GM13977 (cell line): ENCODE results near the gene MMP21.
A peak's percentile ranks its signal among the peaks of the same experiment; 100 is the strongest.

Source experiments
- DNase-seq: peaks from one replicate; pipeline ENCODE4 v3.0.0; 2012; ENCODE audit warnings: low spot score
- in situ Hi-C: fragments of 300-500 bp; cut with MboI; formaldehyde crosslinking; loops from one replicate; pipeline ENCODE4 v1.12.0; 2022; ENCODE audit warnings: low sequenced_read_pairs, low pct_unique_long_range_greater_than_20kb, mixed read lengths, inconsistent platforms; ENCODE audit not compliant: unreplicated experiment
- TF ChIP-seq, protein P1 (sequence below): IDR thresholded peaks from 2 replicates; pipeline ENCODE4 v1.5.1; 2012; ENCODE audit warnings: mild to moderate bottlenecking, control low read depth; ENCODE audit not compliant: insufficient read depth; ENCODE audit errors: extremely low read depth, missing control alignments

The MMP21 gene, protein sequence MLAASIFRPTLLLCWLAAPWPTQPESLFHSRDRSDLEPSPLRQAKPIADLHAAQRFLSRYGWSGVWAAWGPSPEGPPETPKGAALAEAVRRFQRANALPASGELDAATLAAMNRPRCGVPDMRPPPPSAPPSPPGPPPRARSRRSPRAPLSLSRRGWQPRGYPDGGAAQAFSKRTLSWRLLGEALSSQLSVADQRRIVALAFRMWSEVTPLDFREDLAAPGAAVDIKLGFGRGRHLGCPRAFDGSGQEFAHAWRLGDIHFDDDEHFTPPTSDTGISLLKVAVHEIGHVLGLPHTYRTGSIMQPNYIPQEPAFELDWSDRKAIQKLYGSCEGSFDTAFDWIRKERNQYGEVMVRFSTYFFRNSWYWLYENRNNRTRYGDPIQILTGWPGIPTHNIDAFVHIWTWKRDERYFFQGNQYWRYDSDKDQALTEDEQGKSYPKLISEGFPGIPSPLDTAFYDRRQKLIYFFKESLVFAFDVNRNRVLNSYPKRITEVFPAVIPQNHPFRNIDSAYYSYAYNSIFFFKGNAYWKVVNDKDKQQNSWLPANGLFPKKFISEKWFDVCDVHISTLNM

DNA sequence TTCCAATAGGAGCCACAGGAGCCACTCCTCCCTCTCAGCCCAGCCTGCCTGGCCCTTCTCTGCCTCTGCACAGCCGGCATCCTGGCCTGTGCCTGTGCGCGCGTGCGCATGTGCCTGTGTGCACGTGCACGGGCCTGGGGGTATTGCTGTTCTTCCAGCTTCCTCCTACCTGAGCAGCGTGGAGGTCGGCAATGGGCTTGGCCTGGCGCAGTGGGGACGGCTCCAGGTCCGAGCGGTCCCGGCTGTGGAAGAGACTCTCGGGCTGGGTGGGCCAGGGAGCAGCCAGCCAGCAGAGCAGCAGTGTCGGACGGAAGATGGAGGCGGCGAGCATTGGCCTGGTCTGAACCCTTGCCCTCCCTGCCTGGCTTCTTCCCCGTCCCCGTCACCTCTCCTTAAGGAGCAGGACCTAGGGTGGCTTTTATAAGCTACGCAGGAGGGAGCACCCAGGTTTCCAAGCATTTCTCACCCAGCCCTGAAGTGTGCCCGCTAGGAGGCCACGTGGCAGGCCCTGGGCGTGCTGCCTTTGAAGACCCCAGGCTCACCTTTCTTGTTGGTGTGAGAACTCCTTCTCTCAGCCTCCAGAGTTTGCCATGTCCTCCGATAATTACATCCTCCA is at the start of gene MMP21:
MMP21 (minus strand) TSS at position 331 of the 616 bp plus-strand sequence; CDS start at position 331, 0 bp downstream.
- TF ChIP-seq, protein P1, sequence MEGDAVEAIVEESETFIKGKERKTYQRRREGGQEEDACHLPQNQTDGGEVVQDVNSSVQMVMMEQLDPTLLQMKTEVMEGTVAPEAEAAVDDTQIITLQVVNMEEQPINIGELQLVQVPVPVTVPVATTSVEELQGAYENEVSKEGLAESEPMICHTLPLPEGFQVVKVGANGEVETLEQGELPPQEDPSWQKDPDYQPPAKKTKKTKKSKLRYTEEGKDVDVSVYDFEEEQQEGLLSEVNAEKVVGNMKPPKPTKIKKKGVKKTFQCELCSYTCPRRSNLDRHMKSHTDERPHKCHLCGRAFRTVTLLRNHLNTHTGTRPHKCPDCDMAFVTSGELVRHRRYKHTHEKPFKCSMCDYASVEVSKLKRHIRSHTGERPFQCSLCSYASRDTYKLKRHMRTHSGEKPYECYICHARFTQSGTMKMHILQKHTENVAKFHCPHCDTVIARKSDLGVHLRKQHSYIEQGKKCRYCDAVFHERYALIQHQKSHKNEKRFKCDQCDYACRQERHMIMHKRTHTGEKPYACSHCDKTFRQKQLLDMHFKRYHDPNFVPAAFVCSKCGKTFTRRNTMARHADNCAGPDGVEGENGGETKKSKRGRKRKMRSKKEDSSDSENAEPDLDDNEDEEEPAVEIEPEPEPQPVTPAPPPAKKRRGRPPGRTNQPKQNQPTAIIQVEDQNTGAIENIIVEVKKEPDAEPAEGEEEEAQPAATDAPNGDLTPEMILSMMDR, result no peak
- in situ Hi-C loops, result no loop called here
- DNase-seq, result no peak

DNA sequence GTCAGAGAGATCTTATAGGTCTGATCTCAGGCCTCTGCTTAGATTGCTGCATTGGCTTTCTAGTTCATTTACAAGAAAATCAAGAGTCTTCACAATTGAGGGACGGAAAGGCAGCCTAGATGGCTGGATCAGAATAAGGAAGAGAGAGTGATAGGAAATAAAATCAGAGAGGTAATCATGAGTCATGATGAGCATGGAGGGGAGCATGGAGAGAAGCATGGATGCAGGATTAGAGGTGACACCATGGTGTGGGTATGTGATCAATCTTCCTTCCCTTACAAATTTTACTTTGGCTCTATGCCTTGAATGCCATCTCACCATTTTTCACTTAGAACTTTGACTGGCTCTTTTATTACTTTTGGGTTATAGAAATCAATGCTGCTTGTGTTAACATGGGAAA is 49.1 kb upstream of the MMP21 start:
- TF ChIP-seq, protein P1, result no peak
- in situ Hi-C loops, result no loop called here
- no peak for DNase-seq

DNA sequence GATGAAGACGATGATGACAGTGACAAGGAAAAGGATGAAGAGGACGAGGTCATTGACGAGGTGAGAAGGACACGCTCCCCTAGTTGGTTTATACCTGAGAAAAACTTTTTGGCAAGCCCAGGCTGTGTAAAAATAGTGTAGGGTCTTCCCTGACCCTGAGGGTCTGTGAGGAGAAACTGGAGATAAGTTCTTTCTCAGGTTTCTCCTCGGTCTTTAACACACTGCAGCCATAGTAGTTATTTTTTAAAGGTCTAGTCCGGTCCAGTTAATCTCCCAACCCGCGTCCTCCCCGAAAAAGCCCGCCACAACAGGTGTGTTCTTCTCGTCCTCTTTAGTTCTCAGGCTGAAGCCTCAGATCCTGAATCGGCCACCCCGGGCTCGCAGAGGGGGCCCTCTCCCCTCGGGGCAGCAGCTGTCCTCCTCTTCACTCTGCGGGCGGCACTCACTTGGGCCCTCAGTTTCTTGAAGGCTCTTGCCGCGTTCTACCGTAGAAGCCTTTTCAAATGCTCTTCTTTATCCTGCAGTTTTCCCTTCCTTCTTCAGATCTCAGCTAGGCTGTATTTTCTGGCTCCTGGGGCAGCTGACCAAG is 48.1 kb upstream of the MMP21 start:
- TF ChIP-seq, protein P1, result no peak
- no peak for DNase-seq
- in situ Hi-C loops, result no loop called here

DNA sequence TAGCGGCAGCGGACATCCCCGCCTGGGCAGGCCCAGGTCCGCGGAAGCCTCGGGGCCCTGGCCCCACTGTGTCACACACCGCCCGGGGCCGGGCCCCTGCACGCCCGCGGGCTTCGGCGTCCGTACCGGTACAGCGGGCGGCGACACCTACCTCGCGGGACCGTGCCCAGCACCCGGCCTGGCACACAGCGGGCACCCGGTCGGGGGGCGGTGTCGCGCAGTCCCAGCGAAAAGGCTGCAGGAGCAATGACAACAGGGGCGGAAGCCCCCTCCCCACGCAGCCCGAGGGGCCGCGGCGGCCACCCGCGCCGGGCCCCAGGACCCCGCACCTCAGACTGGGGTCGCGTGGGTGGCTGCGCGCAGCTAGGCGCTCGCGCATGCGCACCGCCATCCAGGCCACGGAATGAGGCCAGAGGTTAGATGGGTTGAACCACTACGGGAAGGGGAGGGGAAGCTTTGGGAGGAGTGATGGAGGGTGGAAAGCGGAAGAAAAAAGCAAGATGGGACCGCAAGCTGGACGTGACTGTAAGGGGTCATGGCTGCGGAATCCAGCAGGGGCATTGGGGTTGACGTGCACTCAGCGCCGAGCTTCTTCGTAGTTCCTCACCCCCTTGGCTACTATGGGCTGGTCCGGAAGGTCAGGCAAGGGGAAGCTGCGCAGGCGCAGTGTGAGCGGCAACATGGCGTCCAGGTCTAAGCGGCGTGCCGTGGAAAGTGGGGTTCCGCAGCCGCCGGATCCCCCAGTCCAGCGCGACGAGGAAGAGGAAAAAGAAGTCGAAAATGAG is 47.4 kb upstream of the MMP21 start, which contains the start of the genes BCCIP and UROS:
BCCIP (plus strand) TSS at position 669 of the 785 bp plus-strand sequence; CDS start at position 681, 12 bp downstream.
UROS (minus strand) TSS at position 381 of the 785 bp plus-strand sequence. CDS start 6,759 bp downstream, outside the sequence.
- in situ Hi-C loops, result no loop called here
- TF ChIP-seq, protein P1, result no peak
- peak; percentile 95 for DNase-seq

DNA sequence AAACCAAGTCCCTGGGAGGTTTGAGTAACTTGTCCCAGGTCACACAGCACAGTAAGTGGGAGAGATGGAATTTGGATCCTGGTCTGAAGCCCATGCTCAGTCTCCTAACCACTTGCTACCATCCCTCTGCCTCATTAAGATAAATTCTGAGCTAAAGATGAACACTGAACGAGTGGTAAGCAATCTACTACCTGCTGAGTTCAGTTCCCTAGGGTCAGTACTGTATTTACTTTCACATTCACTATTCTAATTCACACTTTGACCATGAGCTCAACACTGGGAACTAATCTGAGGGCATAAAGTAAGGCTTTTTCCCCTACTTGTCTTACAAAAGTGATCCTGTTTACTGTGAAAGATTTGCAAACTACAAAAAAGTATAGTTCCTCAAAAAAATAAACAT is 45.1 kb upstream of the MMP21 start:
- in situ Hi-C loops, result no loop called here
- TF ChIP-seq, protein P1, result no peak
- DNase-seq, result peak; percentile 58

DNA sequence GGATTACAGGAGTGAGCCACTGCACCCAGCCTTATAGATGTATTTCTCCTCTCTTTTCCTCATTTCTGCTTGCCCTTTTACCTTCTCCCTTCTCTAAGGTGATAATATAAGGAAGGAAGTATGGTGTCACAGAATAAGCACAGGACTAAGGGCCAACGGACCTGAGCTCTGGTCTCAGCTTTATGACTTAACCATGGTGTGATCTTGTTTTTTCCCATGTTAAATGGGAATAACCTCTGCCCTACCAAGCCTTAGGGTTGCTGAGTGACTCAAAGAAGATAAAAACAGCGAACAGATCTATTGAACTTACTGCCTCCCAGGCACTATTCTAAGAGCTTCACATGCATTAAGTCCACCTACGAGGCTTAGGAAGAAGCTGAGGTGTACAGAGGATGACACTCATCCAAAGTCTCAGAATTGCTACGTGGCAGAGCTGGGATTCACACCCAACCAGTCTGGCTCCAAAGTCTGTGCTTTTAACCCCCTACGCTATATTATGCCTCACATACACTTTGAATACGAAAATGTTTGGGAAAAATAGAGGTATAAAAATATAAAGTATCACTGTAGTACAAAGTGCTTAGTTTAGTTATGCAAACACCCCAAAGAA is 41.8 kb upstream of the MMP21 start:
- TF ChIP-seq, protein P1, result no peak
- DNase-seq, result no peak
- in situ Hi-C loops, result no loop called here
